ENCODE data around the gene NPTXR. TPM values are rescaled to one million over a fixed set of nuclear protein-coding genes. Genes with fewer than 3 reads are reported as not detected.

Gene NPTXR
- total RNA-seq, 2 donors from 2014 or later, result 2.1 to 2.5 TPM

GRCh38 chr22:38788021-38788816 is 55.6 kb downstream of the NPTXR start:
- DNase-seq, result no peak
- Histone ChIP-seq H3K36me3 (ENCODE audit: control insufficient read depth, insufficient read depth, low read length) (peaks cover 15% of the 10 kb centered on the region), H3K4me1 (ENCODE audit: control insufficient read depth, insufficient read depth, low read length) (no peaks in the 10 kb centered on the region), H3K27me3 (ENCODE audit: control insufficient read depth, insufficient read depth, low read length, poor library complexity, severe bottlenecking) (no peaks in the 10 kb centered on the region), H3K9ac (ENCODE audit: extremely low read depth, low read length, poor library complexity, severe bottlenecking) (no peak overlapping the region), H3K4me3 (ENCODE audit: low read length) (no peak overlapping the region), H3K27ac (ENCODE audit: low read depth, low read length) (no peak overlapping the region), H3K9me3 (ENCODE audit: control insufficient read depth, low read length) (no peaks in the 10 kb centered on the region)
- H3K27ac Mint-ChIP-seq, result no peak overlapping the region
- peaks cover 3% of the 10 kb centered on the region for H3K36me3 Mint-ChIP-seq (ENCODE audit: low read depth)
- no peak overlapping the region for H3K4me3 Mint-ChIP-seq
- 95% methylated on average over 11 to 16 of the region's 16 CpGs for WGBS, 2 experiments (ENCODE audit: insufficient coverage in 1 of 2, insufficient read length in 1 of 2)
- no peaks in the 10 kb centered on the region for H3K27me3 Mint-ChIP-seq (ENCODE audit: insufficient read depth)
- TF ChIP-seq CTCF (conservative IDR thresholded peaks at IDR 0.05), result no peak
- no peaks in the 10 kb centered on the region for H3K9me3 Mint-ChIP-seq
- peaks cover 5% of the 10 kb centered on the region for H3K4me1 Mint-ChIP-seq

- Mint-ChIP-seq H3K9me3 (no peaks in the 10 kb centered on the region), H3K27me3 (ENCODE audit: insufficient read depth) (no peaks in the 10 kb centered on the region), H3K4me1 (peaks cover 1% of the 10 kb centered on the region), H3K27ac (no peak overlapping the region), H3K4me3 (no peak overlapping the region), H3K36me3 (ENCODE audit: low read depth) (peaks cover 9% of the 10 kb centered on the region)
- no peak for TF ChIP-seq CTCF (conservative IDR thresholded peaks at IDR 0.05)
- H3K4me1 ChIP-seq (ENCODE audit: control insufficient read depth, insufficient read depth, low read length), result no peaks in the 10 kb centered on the region
- H3K9me3 ChIP-seq (ENCODE audit: control insufficient read depth, low read length), result no peaks in the 10 kb centered on the region
- no peaks in the 10 kb centered on the region for H3K27me3 ChIP-seq (ENCODE audit: control insufficient read depth, insufficient read depth, low read length, poor library complexity, severe bottlenecking)
- DNase-seq, result no peak
- H3K4me3 ChIP-seq (ENCODE audit: low read length), result no peak overlapping the region
- H3K9ac ChIP-seq (ENCODE audit: extremely low read depth, low read length, poor library complexity, severe bottlenecking), result no peak overlapping the region
- WGBS, 2 experiments (ENCODE audit: insufficient coverage in 1 of 2, insufficient read length in 1 of 2), result 75 to 90% methylated on average over 1 to 3 of the region's 3 CpGs
- H3K27ac ChIP-seq (ENCODE audit: low read depth, low read length), result no peak overlapping the region
- H3K36me3 ChIP-seq (ENCODE audit: control insufficient read depth, insufficient read depth, low read length), result peaks cover 15% of the 10 kb centered on the region
Measured at GRCh38 chr22:38786631-38787030, 57.2 kb downstream of the NPTXR start.

- H3K4me3 ChIP-seq (ENCODE audit: low read length), result no peak overlapping the region
- DNase-seq, result no peak
- Mint-ChIP-seq H3K27me3 (ENCODE audit: insufficient read depth) (no peaks in the 10 kb centered on the region), H3K4me1 (peaks cover 1% of the 10 kb centered on the region), H3K9me3 (no peaks in the 10 kb centered on the region), H3K4me3 (no peak overlapping the region), H3K36me3 (ENCODE audit: low read depth) (peaks cover 21% of the 10 kb centered on the region), H3K27ac (no peak overlapping the region)
- no peaks in the 10 kb centered on the region for H3K9me3 ChIP-seq (ENCODE audit: control insufficient read depth, low read length)
- H3K9ac ChIP-seq (ENCODE audit: extremely low read depth, low read length, poor library complexity, severe bottlenecking), result no peak overlapping the region
- TF ChIP-seq CTCF (conservative IDR thresholded peaks at IDR 0.05), result no peak
- peaks cover 7% of the 10 kb centered on the region for H3K36me3 ChIP-seq (ENCODE audit: control insufficient read depth, insufficient read depth, low read length)
- WGBS, 2 experiments (ENCODE audit: insufficient coverage in 1 of 2, insufficient read length in 1 of 2), result 80 to 98% methylated on average over 1 to 5 of the region's 5 CpGs
- H3K27me3 ChIP-seq (ENCODE audit: control insufficient read depth, insufficient read depth, low read length, poor library complexity, severe bottlenecking), result no peaks in the 10 kb centered on the region
- no peak overlapping the region for H3K27ac ChIP-seq (ENCODE audit: low read depth, low read length)
- H3K4me1 ChIP-seq (ENCODE audit: control insufficient read depth, insufficient read depth, low read length), result no peaks in the 10 kb centered on the region
Measured at GRCh38 chr22:38784856-38785255, 59.0 kb downstream of the NPTXR start.

Measured in endodermal cell (in vitro differentiated cells).